ENCODE data around the gene PTPRD. TPM values are rescaled to one million over a fixed set of nuclear protein-coding genes. Genes with fewer than 3 reads are reported as not detected.

The PTPRD gene
- total RNA-seq, 1 donor from 2014 or later, result 6.1 TPM

- intact Hi-C loops (cut with micrococcal nuclease), result no loop called here
- DNase-seq (no peak), ATAC-seq (no peak)
These were observed 2059.4 kb downstream of the PTPRD start for GRCh38 chr9:8553444-8553843.

GRCh38 chr9:8552732-8553131 lies 2060.1 kb downstream of the PTPRD start:
- intact Hi-C loops (cut with micrococcal nuclease), result no loop called here
- no peak for ATAC-seq

GRCh38 chr9:8549214-8549613 lies 2063.6 kb downstream of the PTPRD start:
- ATAC-seq, result no peak
- intact Hi-C loops (cut with micrococcal nuclease), result no loop called here

More at GRCh38 chr9:8552732-8553131, 2060.1 kb downstream of the PTPRD start:
- no peak for DNase-seq

GRCh38 chr9:8543219-8543618 lies 2069.6 kb downstream of the PTPRD start:
- no peak for ATAC-seq
- intact Hi-C loops (cut with micrococcal nuclease), result no loop called here
- DNase-seq, result no peak

More at GRCh38 chr9:8549214-8549613, 2063.6 kb downstream of the PTPRD start:
- no peak for DNase-seq

GRCh38 chr9:8542537-8542936 lies 2070.3 kb downstream of the PTPRD start:
- intact Hi-C loops (cut with micrococcal nuclease), result no loop called here
- DNase-seq (no peak), ATAC-seq (no peak)

GRCh38 chr9:8539681-8540197 lies 2073.1 kb downstream of the PTPRD start:
- intact Hi-C loops (cut with micrococcal nuclease), result no loop called here
- ATAC-seq (no peak), DNase-seq (no peak)

GRCh38 chr9:8536845-8537244 lies 2076.0 kb downstream of the PTPRD start:
- no peak for DNase-seq
- intact Hi-C loops (cut with micrococcal nuclease), result no loop called here
- ATAC-seq, result no peak

GRCh38 chr9:8534828-8535227 lies 2078.0 kb downstream of the PTPRD start:
- intact Hi-C loops (cut with micrococcal nuclease), result no loop called here
- DNase-seq (no peak), ATAC-seq (no peak)

- no peak for DNase-seq
- intact Hi-C loops (cut with micrococcal nuclease), result no loop called here
- no peak for ATAC-seq
These were observed 2079.1 kb downstream of the PTPRD start for GRCh38 chr9:8533681-8534080.

- ATAC-seq (no peak), DNase-seq (no peak)
- intact Hi-C loops (cut with micrococcal nuclease), result no loop called here
These were observed 2080.9 kb downstream of the PTPRD start for GRCh38 chr9:8531826-8532415.

- DNase-seq, result no peak
- intact Hi-C loops (cut with micrococcal nuclease), result no loop called here
- ATAC-seq, result no peak
These were observed 2091.7 kb downstream of the PTPRD start for GRCh38 chr9:8521112-8521511.

- intact Hi-C loops (cut with micrococcal nuclease), result no loop called here
- ATAC-seq (no peak), DNase-seq (no peak)
These were observed 2097.1 kb downstream of the PTPRD start for GRCh38 chr9:8515748-8516147.

- ATAC-seq (no peak), DNase-seq (no peak)
- intact Hi-C loops (cut with micrococcal nuclease), result no loop called here
These were observed 2098.0 kb downstream of the PTPRD start for GRCh38 chr9:8514760-8515159.

GRCh38 chr9:8508671-8509290 lies 2104.0 kb downstream of the PTPRD start:
- ATAC-seq (no peak), DNase-seq (no peak)
- intact Hi-C loops (cut with micrococcal nuclease), result no loop called here

- intact Hi-C loops (cut with micrococcal nuclease), result no loop called here
- DNase-seq (no peak), ATAC-seq (no peak)
These were observed 2118.2 kb downstream of the PTPRD start for GRCh38 chr9:8494571-8494970.

GRCh38 chr9:8492679-8493078 lies 2120.1 kb downstream of the PTPRD start:
- intact Hi-C loops (cut with micrococcal nuclease), result no loop called here
- no peak for DNase-seq
- no peak for ATAC-seq

- intact Hi-C loops (cut with micrococcal nuclease), result no loop called here
- DNase-seq (no peak), ATAC-seq (no peak)
These were observed 2120.8 kb downstream of the PTPRD start for GRCh38 chr9:8492024-8492423.

GRCh38 chr9:8491563-8491962 lies 2121.2 kb downstream of the PTPRD start:
- intact Hi-C loops (cut with micrococcal nuclease), result no loop called here
- ATAC-seq, result no peak
- DNase-seq, result no peak

- intact Hi-C loops (cut with micrococcal nuclease), result loop anchor here (5.0 kb wide), 1 partner anchor 407 kb away; no protein-coding TSS in a partner anchor
- no peak for ATAC-seq
- DNase-seq, result no peak
These were observed 2123.0 kb downstream of the PTPRD start for GRCh38 chr9:8489835-8490234.

GRCh38 chr9:8486095-8486494 lies 2126.7 kb downstream of the PTPRD start:
- intact Hi-C loops (cut with micrococcal nuclease), result loop anchor here (5.0 kb wide), 1 partner anchor 411 kb away; no protein-coding TSS in a partner anchor
- peak; percentile 84 for ATAC-seq
- peak; percentile 31 for DNase-seq

Data from left ventricle myocardium superior (tissue), 1 donor.